GM12892 (cell line): ENCODE measurements around the gene ARMS2.

Experiments used
- POLR2A ChIP-seq: IDR thresholded peaks from 2 replicates; pipeline ENCODE4 v1.6.1; 2011; ENCODE audit warnings: low read depth, low read length, control low read depth
- POLR2AphosphoS5 ChIP-seq: IDR thresholded peaks from 2 replicates; pipeline ENCODE4 v1.6.1; 2011; ENCODE audit warnings: low read depth, low read length, control low read depth
- TAF1 ChIP-seq: IDR thresholded peaks from 2 replicates; pipeline ENCODE4 v1.6.1; 2011; ENCODE audit warnings: low read depth, mild to moderate bottlenecking, control low read depth, low read length, borderline replicate concordance

DNA sequence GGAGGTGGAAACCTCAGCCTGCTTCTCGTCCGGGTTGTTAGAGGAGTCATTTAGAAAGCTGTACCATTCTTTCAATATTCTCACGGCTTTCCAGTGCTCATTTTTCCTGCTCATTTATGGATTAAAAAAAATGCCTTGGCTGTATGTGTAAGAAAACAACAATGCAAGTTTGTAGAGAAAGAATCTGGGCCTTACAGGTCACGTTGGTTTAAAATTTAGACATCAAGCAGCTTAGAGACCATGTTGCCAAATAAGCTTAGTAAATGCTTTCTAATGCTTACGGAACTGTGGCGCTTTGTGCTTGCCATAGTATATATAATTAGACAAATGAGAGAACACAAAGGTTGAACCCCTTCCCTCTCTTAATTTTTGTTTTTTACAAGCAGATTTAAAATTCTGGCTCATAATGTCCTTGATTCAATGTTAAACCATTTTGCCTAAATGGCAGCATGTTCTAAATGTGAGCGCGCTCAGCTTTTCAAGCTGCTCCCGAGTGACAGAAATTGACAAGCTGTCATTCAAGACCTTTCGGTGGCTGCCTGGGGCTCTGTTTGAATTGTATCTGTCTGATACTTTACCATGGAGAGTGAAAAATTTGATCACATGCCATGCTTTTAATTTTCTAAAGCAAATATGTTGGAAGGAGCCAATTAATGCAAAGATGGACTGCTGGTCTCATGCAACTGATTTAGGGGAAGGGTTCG lies 1.1 kb downstream of the ARMS2 start:
- TF ChIP-seq POLR2AphosphoS5 (no peak), POLR2A (no peak), TAF1 (no peak)
